ENCODE data around the gene SOD3. TPM values are rescaled to one million over a fixed set of nuclear protein-coding genes. Genes with fewer than 3 reads are reported as not detected.
A peak's percentile ranks its signal among the peaks of the same experiment; 100 is the strongest.

SOD3 gene
- total and polyA plus RNA-seq, 2 of the 13 experiments (the other 11 are each of a cell fraction or from before 2014, with no cell fraction given): 0.04 TPM; not detected in 1

DNA sequence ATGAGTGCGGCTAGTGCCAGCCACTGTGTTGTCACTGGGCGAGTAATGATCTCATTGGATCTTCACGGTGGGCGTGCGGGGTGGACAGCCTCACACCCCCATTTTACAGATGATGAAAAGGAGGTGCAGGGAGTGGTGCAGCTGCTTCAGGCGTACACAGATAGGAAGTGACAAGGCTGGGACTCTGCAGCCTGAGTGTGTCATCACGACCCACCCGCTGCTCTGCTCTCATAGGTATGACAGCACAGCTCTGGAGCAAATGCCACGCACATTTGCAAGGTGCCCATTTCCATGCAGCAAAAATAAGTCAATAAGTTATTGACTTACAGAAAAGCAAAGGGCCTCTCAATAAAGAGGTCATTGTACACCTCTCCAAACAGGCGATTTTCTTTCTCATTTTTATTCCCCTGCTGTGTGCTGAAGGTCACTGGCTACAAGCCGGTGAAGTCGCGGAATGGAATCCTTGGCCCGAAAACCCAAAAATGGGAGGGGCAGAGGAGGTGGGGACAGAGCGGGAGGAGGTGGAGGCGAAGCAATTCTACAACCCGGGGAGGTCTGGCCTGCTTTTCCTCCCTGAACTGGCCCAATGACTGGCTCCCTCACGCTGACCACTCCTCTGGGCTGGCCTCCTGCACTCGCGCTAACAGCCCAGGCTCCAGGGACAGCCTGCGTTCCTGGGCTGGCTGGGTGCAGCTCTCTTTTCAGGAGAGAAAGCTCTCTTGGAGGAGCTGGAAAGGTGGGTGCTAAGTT is at the start of gene SOD3 (continued):
- TF ChIP-seq, protein P1, sequence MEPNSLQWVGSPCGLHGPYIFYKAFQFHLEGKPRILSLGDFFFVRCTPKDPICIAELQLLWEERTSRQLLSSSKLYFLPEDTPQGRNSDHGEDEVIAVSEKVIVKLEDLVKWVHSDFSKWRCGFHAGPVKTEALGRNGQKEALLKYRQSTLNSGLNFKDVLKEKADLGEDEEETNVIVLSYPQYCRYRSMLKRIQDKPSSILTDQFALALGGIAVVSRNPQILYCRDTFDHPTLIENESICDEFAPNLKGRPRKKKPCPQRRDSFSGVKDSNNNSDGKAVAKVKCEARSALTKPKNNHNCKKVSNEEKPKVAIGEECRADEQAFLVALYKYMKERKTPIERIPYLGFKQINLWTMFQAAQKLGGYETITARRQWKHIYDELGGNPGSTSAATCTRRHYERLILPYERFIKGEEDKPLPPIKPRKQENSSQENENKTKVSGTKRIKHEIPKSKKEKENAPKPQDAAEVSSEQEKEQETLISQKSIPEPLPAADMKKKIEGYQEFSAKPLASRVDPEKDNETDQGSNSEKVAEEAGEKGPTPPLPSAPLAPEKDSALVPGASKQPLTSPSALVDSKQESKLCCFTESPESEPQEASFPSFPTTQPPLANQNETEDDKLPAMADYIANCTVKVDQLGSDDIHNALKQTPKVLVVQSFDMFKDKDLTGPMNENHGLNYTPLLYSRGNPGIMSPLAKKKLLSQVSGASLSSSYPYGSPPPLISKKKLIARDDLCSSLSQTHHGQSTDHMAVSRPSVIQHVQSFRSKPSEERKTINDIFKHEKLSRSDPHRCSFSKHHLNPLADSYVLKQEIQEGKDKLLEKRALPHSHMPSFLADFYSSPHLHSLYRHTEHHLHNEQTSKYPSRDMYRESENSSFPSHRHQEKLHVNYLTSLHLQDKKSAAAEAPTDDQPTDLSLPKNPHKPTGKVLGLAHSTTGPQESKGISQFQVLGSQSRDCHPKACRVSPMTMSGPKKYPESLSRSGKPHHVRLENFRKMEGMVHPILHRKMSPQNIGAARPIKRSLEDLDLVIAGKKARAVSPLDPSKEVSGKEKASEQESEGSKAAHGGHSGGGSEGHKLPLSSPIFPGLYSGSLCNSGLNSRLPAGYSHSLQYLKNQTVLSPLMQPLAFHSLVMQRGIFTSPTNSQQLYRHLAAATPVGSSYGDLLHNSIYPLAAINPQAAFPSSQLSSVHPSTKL (CRISPR knock-in tag; IDR thresholded peaks at IDR 0.05): 0 out of 2 replicates have a peak, but pooled peaks have one; percentile 10
- TF ChIP-seq ZBTB2 (CRISPR knock-in tag; IDR thresholded peaks at IDR 0.05; ENCODE audit: low read depth): no peak
- no peak for TF ChIP-seq KAT8 (CRISPR knock-in tag; IDR thresholded peaks at IDR 0.05)
- no peak for TF ChIP-seq GABPA (IDR thresholded peaks at IDR 0.05; ENCODE audit: low read depth, low read length)
- no peak for TF ChIP-seq GABPA (CRISPR knock-in tag; IDR thresholded peaks at IDR 0.05; ENCODE audit: low read depth)
- no peak for TF ChIP-seq ZNF326 (CRISPR knock-in tag; IDR thresholded peaks at IDR 0.05; ENCODE audit: borderline replicate concordance)
- no peak for TF ChIP-seq ISL2 (CRISPR knock-in tag; IDR thresholded peaks at IDR 0.05)
- no peak for TF ChIP-seq SRSF9 (IDR thresholded peaks at IDR 0.05; ENCODE audit: borderline replicate concordance, insufficient read depth, low read depth, low read length, poor library complexity, severe bottlenecking)
